HG03060 (cell line): ENCODE measurements around the gene TMOD4.

ENCODE experiments used
- ATAC-seq: cut with Tn5 transposase; IDR thresholded peaks from one replicate; pipeline ENCODE4 v1.9.1; 2021; ENCODE audit warnings: low read depth, moderate number of reproducible peaks; ENCODE audit not compliant: unreplicated experiment

Gene TMOD4

DNA sequence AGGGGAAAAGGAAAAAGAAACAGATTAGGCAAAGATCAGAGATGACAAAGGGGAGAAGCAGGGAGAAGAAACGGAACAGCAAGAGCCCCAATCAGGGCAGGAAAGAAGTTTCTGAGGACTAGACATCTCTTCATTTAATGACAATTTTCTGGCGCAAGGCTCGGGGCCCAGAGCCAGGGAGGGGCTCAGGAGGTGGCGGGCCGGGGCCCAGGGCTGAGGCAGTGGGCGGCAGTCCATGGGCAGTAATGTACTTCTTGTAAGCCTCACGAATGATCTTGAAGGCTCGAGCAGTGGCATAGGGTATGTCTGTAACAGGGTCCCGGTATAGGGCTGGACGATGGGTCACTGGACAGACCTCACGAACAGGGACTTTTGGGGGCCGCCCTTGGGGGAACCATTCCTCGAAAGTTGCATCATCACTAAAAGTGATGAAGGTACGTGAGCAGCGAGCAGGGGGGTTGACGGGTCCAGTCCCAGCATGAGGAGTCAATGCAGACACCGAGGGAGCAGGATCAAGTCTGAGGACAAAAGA is 799 bp upstream of the TMOD4 start:
- ATAC-seq = no peak

- no peak for ATAC-seq
Measured at GRCh38 chr1:151175041-151175741, 590 bp downstream of the TMOD4 start.

DNA sequence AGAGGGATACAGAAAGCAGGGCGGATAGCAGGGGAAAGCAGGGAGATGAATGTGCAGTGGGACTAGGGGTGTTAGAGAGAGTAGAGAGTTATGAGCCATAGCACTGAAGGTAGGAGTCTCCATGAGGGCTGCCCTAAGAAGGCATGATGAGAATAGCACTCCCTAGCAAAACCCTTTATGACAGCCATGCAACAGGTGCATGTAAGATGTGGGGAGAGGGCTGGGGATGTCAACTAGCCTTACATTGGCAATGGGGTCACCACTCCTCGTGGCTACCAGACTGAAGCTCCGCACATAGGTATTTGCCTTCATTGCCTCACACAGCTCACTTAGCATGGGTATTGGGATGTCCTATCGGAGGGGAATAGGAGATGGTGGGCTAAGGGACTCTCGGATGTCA is 4.6 kb downstream of the TMOD4 start:
- ATAC-seq = no peak

- ATAC-seq = no peak
Measured at GRCh38 chr1:151167116-151167515, 8.7 kb downstream of the TMOD4 start.

DNA sequence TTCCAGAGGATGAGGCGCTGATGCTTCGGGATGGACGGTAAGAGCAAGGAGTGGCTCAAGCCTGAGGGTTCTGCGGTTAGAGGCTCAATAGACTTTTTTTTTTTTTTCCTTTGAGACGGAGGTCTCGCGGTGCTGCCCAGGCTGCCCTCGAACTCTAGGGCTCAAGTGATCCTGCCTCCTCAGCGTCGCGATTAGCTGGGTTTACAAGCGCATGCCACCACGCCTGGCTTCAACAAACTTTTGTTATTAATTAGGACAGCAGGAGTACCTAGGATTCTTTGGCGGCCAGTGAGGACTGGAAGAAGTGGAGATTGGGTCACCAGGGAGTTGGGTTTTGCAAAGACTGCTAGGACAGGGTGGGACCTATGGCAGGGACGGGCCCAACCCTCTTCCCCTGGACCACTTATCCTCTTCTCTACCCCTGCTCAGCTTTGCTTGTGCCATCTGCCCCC is 9.2 kb downstream of the TMOD4 start:
- no peak for ATAC-seq

GRCh38 chr1:151165738-151166504 is 9.9 kb downstream of the TMOD4 start, which contains the start of the genes LYSMD1 and SCNM1:
LYSMD1 (minus strand) TSS chr1:151165902; CDS start chr1:151165258, 644 bp downstream.
SCNM1 (plus strand) TSS chr1:151166144; CDS start chr1:151166153, 9 bp downstream.
- ATAC-seq = peak; percentile 80

- ATAC-seq = no peak
Measured at GRCh38 chr1:151165281-151165737, 10.5 kb downstream of the TMOD4 start.

GRCh38 chr1:151164732-151165280 is 11.0 kb downstream of the TMOD4 start:
- no peak for ATAC-seq

DNA sequence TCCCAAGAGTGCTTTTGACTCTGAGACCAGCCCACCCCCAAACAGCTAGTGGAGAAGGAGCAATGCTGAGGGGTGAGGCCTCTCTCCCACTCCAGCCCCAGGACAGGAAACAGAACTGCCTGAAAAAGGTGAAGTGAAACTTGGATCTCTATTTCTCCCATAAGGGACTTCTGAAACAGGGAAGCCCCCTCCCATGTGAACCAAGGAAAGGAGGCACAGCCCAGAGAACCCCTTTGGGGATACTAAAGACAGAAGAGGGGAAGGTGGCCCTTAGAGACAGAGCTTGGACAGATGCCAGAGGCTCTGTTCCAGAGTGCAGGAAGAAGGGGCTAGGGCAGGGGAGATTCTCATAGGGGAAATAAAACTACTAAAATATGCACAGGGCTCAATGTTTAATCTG is 16.4 kb downstream of the TMOD4 start:
- ATAC-seq = no peak

DNA sequence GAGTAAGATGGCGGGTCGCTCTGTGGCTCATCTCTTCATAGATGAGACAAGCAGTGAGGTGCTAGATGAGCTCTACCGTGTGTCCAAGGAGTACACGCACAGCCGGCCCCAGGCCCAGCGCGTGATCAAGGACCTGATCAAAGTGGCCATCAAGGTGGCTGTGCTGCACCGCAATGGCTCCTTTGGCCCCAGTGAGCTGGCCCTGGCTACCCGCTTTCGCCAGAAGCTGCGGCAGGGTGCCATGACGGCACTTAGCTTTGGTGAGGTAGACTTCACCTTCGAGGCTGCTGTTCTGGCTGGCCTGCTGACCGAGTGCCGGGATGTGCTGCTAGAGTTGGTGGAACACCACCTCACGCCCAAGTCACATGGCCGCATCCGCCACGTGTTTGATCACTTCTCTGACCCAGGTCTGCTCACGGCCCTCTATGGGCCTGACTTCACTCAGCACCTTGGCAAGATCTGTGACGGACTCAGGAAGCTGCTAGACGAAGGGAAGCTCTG is 17.0 kb downstream of the TMOD4 start:
- no peak for ATAC-seq

GRCh38 chr1:151158326-151158725 is 17.5 kb downstream of the TMOD4 start:
- no peak for ATAC-seq

- no peak for ATAC-seq
Measured at GRCh38 chr1:151157067-151157531, 18.7 kb downstream of the TMOD4 start.

GRCh38 chr1:151156515-151156819 is 19.3 kb downstream of the TMOD4 start, which contains the start of gene TNFAIP8L2:
TNFAIP8L2 (plus strand) TSS chr1:151156649; CDS start chr1:151158698, 2,049 bp downstream.
- ATAC-seq = no peak

- ATAC-seq = no peak
Measured at GRCh38 chr1:151147665-151148064, 28.1 kb downstream of the TMOD4 start.

GRCh38 chr1:151147132-151147503 is 28.7 kb downstream of the TMOD4 start:
- no peak for ATAC-seq

DNA sequence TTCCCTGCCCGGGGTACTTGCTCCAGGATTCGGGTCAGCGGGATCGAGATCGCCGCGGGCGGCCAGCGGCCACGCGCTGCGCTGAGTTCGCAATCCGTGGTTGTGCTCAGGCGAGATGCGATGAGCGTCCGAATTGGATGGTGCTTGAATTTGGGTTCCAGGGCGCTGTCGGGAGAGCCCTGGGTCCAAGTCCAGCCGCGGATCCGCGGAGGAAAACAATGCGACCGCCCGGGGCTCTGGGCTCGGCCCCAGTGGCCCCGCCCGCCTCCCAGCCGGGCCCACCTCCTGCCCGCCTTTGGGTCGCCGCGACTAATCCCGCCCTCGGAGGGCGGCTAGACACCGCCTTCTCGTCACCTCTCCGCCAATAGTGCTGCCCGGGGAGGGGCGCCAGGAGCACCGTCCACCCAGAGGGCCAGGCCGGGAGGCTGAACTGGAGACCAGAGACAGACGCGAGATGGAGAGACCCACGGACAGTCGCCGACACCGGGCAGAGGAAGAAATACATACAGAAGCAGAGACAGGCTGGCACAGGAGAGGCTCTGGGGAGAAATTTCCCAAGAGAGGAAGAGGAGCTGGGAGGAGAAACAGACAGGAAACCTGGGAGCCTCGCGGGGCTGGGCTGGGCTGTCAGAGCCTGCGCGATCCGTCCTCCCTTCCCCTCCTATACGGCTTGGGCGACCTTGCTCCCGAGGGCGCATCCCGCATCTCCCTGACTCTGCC is 29.2 kb downstream of the TMOD4 start, which contains the start of gene SEMA6C:
Gene SEMA6C (minus strand): TSS at position 220 of the 720 bp plus-strand sequence. CDS start 4,010 bp downstream, outside the sequence.
- ATAC-seq = peak; percentile 86

DNA sequence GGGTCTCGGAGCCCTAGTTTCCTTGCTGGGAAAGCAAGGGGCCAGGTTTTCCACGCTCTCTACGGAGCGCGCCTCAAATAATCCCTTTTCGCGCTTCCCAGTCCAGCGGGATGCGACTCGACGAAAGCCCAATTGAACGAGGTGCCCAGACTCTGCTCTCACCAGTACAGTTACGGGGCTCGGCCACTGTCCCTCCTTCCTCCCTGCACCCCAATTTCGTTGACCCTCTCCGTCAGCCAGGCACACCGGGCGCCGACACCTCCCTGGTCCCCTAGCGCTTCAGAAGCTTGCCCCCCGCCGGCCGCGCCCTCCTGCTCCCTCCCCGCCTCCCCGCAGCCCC is 29.7 kb downstream of the TMOD4 start:
- no peak for ATAC-seq

GRCh38 chr1:151145304-151146071 is 30.3 kb downstream of the TMOD4 start:
- no peak for ATAC-seq

GRCh38 chr1:151144474-151145303 is 31.1 kb downstream of the TMOD4 start:
- no peak for ATAC-seq
